Psoas muscle (tissue), 8 donors: Measurements from ENCODE around the gene UBE2O. TPM values are rescaled to one million over a fixed set of nuclear protein-coding genes. Genes with fewer than 3 reads are reported as not detected.

Source experiments
- ATAC-seq, 4 donors: fragments of 200-7000 bp; cut with Tn5 transposase; one replicate each; pipeline ENCODE4 v1.9.1; 2020; ENCODE audit warnings: moderate library complexity in 3 of 4, mild to moderate bottlenecking in 2 of 4
- DNase-seq, 2 donors: peaks; one replicate each; pipeline ENCODE4 v3.0.0-alpha.2; 2020
- H3K27ac ChIP-seq: fragments of 200-600 bp; one replicate; pipeline ENCODE4 v1.8.0; 2022
- H3K27me3 ChIP-seq, 3 donors: fragments of 200-600 bp in 1 of 3; one replicate each; pipeline versions ENCODE4 v1.6.1 to v1.8.0; 2013 to 2022; ENCODE audit warnings: low read length in 2 of 3, mild to moderate bottlenecking in 2 of 3, moderate library complexity in 1 of 3; ENCODE audit not compliant: insufficient read depth in 3 of 3
- H3K36me3 ChIP-seq, 2 donors: fragments of 200-600 bp in 1 of 2; one replicate each; pipeline versions ENCODE4 v1.6.1 to v1.8.0; 2013 to 2022; ENCODE audit warnings: low read depth in 1 of 2, mild to moderate bottlenecking in 1 of 2, moderate library complexity in 1 of 2; ENCODE audit not compliant: insufficient read depth in 1 of 2
- H3K4me1 ChIP-seq: fragments of 200-600 bp; one replicate; pipeline ENCODE4 v1.8.0; 2022
- H3K4me3 ChIP-seq: fragments of 200-600 bp; one replicate; pipeline ENCODE4 v1.8.0; 2022; ENCODE audit warnings: mild to moderate bottlenecking
- H3K9me3 ChIP-seq: fragments of 200-600 bp; one replicate; pipeline ENCODE4 v1.8.0; 2022
- WGBS, 3 donors: extraction: QIAGEN DNeasy Blood & Tissue Kit; methylation state at CpG; one replicate each; pipeline versions ENCODE4 v1.1.6 to v1.1.7; 2013; 5-methylcytosine and 5-hydroxymethylcytosine counted together
- intact Hi-C, 2 donors: fragments of 100-400 bp; cut with DNase I; formaldehyde crosslinking; loops; one replicate each; pipeline versions ENCODE4 v1.11.0 to v1.14.2; 2022
- polyA plus RNA-seq, 3 donors: library from polyadenylated mRNA; stranded (reverse); fragments of 200-250 nt; gene quantifications; one replicate each; pipeline ENCODE4 v1.2.3, GENCODE V29; 2013
- total RNA-seq, 4 donors: library from RNA; stranded (reverse); fragmentation: NEBNext Ultra II Directional in 2 of 4; extraction: Animal tissue kit (Norgen Biotek cat#: 25700) in 2 of 4; gene quantifications; one replicate each; pipeline versions ENCODE4 v1.2.1 to v1.2.4, GENCODE V29; 2021 to 2023
- TF ChIP-seq, protein P1 (sequence below): fragments of 200-600 bp; IDR thresholded peaks from one replicate; pipeline ENCODE4 v1.8.0; 2022; ENCODE audit warnings: antibody characterized with exemption
- donor health status: healthy with polysubstance abuse.
- donor health status: DM: no; HTN: no; CAD: no; lungs with moderate emphysema.
- donor health status: Bipolar disorder and iron deficiency.
- donor health status: healthy.
- donor health status: DM: yes; HTN: yes; CAD: no.
- donor health status: DM: no; HTN: no; CAD: no.
- donor health status: DM: no; HTN: no; CAD: no.
- donor health status: DM: yes; HTN: yes; CAD: no.

UBE2O gene
- total and polyA plus RNA-seq, 7 donors: 11.6 to 45.5 (median 37.3) TPM

DNA sequence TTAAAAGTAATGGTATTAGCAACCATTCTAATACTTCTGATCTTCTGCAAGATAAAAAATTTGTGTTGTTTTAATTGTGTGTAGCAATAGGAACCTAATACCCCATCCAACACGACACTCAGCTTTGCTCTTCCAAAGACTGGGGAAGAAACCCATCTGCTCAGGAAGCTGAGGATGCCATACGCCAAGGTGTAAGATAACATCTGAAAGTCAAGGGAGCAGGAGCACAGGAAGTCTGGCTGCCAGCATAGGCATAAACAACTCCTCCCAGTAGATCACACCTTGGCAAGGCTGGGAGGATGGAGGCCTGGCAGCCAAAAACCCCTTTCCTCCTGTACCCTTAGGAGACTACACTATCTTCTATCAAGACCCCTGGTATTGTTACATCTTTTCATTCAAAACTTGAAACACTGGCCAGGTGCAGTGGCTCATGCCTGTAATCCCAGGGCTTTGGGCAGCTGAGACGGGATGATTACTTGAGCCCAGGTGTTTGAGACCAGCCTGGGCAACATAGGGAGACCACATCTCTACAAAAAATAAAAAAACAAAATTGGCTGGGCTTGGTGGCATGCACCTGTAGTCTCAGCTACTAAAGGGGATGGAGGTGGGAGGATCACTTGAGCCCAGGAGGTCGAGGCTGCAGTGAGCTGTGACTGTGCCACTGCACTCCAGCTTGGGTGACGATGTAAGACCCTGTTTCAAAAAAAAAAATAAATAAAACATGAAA is 74.2 kb downstream of the UBE2O start:
- intact Hi-C loops: no loop called here
- Histone ChIP-seq H3K4me1 (no peaks in the 10 kb centered on the region), H3K36me3 (no peaks in the 10 kb centered on the region), H3K9me3 (no peaks in the 10 kb centered on the region), H3K4me3 (no peak overlapping the region), H3K27me3 (no peaks in the 10 kb centered on the region), H3K27ac (no peak overlapping the region)
- ATAC-seq (no peak), DNase-seq (no peak)
- WGBS, 3 donors: 90% methylated on average over 5 of the region's 5 CpGs
- TF ChIP-seq, protein P1, sequence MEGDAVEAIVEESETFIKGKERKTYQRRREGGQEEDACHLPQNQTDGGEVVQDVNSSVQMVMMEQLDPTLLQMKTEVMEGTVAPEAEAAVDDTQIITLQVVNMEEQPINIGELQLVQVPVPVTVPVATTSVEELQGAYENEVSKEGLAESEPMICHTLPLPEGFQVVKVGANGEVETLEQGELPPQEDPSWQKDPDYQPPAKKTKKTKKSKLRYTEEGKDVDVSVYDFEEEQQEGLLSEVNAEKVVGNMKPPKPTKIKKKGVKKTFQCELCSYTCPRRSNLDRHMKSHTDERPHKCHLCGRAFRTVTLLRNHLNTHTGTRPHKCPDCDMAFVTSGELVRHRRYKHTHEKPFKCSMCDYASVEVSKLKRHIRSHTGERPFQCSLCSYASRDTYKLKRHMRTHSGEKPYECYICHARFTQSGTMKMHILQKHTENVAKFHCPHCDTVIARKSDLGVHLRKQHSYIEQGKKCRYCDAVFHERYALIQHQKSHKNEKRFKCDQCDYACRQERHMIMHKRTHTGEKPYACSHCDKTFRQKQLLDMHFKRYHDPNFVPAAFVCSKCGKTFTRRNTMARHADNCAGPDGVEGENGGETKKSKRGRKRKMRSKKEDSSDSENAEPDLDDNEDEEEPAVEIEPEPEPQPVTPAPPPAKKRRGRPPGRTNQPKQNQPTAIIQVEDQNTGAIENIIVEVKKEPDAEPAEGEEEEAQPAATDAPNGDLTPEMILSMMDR: no peak

DNA sequence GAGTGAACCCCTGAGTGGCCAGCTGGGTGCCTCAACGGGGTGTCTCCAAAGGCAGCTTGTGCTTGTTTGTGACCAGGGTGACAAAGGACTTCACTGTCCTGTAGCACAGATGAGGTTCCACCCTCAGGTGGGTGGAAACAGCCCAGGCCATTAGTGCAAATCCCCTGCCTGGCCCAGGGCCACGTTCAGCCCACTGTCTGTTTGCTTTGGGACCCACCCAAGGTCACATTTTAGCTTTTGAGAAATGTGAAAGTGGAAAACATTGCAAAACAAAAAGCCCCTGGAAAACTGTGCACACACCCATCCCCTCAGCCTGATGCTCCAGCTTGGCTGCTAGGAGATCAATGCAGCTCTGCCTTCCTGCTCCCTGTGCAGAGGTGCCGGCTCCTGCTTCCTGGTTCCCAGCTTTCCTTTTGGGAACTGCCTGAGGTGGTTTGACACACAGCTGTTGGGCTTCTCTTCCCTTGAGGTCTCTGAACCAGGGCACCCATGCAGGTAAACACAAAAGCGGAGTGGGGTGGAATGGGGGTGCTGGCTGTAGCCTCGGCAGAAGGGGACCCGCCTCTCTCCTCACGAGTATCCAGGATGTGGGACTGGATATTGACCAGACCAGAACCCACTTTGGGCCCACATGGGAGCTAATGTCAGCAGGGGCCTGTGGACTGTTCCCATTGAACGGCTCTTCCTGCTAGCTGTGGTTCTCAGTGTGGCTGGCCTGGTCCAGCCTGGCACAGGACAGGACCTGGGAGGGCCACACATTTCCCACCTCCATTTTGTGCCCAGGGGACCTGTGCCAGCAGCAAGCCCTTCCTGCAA is 76.4 kb downstream of the UBE2O start:
- Histone ChIP-seq H3K36me3 (no peaks in the 10 kb centered on the region), H3K4me1 (no peaks in the 10 kb centered on the region), H3K27me3 (no peaks in the 10 kb centered on the region), H3K4me3 (no peak overlapping the region), H3K27ac (no peak overlapping the region), H3K9me3 (no peaks in the 10 kb centered on the region)
- intact Hi-C loops: no loop called here
- DNase-seq: no peak
- 49 to 80% (median 67%) methylated on average over 8 of the region's 8 CpGs for WGBS, 3 donors
- ATAC-seq: no peak
- TF ChIP-seq, protein P1: no peak

DNA sequence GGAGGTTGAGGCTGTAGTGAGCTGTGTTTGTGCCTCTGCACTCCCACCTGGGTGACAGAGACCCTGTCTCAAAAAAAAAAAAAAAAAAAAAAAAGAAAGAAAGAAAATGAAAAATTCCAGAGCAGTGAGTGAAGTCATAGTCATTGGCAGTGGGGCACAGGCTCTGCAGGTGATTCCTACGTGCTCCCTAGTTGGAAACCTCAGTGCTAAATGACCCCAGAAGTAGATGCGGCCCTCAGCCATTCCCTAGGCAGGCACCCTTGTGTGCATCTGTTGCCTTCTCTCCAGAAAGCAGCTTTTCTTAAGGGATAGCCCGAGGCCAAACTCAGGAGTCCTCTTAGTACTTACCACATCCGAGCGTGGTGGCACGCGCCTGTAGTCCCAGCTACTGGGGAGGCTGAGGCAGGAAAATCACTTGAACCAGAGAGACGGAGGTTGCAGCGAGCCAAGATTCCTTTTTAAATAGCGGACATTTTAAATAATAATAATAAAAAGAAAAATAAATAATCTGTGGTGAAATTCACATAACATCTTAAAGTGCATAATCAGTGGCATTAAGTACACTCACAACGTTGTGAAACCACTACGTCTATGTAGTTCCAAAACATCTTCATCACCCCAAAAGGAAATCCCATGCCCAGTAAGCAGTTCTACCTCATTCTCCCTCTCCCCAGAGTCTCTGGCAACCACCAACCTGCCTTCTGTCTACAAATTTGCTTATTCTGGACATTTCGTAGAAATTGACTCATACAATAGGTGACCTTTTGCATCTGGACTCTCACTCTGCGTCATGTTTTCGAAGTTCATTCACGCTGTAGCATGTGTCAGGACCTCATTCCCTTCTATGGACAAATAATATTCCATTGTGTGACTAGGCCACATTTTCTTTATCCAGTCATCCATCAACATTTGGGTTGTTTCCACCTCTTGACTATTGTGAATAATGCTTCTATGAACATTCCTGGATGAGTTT is 81.0 kb downstream of the UBE2O start:
- no peak overlapping the region for H3K4me3 ChIP-seq
- ATAC-seq: no peak
- TF ChIP-seq, protein P1: no peak
- WGBS, 3 donors: 95 to 96% (median 95%) methylated on average over 16 of the region's 16 CpGs
- H3K4me1 ChIP-seq: peaks cover 13% of the 10 kb centered on the region
- DNase-seq: no peak
- H3K27me3 ChIP-seq: no peaks in the 10 kb centered on the region
- H3K9me3 ChIP-seq: no peaks in the 10 kb centered on the region
- intact Hi-C loops: no loop called here
- no peak overlapping the region for H3K27ac ChIP-seq
- no peaks in the 10 kb centered on the region for H3K36me3 ChIP-seq

DNA sequence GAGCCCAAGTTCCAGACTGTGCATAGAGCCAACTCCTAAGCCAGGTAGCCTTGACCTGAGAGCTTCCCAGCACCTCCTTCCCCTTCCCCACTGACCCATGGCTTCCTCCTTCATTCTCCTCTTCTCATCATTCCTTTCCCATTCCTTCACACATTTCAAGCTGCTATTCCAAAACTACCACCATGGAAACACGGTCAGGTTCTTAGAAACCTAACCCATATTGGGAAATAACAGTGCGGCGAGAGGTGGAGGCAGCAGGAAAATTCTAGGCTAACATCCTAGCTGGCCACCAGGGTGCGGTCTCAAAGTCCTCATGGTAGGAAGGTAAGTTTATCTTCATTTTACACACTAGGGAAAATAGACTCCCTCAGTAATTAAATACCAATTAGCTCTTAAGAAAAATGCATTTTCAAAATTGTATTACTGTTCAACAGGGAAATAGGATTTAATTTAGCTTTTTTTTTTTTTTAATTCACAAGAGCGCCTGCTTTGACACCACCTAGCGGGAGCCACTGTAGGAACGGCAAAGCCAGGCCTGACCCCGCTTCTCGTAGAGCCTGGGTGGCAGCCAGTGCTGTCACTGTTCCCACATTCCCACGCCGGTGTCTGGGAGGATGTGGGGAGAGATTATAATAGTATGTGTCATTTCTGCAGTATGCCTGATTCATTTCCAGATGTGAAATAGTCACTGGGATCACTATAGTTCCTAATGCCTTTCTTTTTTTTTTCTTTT is 82.5 kb downstream of the UBE2O start:
- 13 to 23% (median 17%) methylated on average over 11 of the region's 11 CpGs for WGBS, 3 donors
- ATAC-seq: peak; percentile 94 to 99 (median 96)

More for the DNA sequence above, 82.5 kb downstream of the UBE2O start:
- Histone ChIP-seq H3K4me1 (peaks cover 13% of the 10 kb centered on the region), H3K4me3 (no peak overlapping the region), H3K36me3 (no peaks in the 10 kb centered on the region), H3K27ac (peak overlapping the region; percentile 53), H3K9me3 (no peaks in the 10 kb centered on the region), H3K27me3 (peaks cover 0 to 2% (median 0%) of the 10 kb centered on the region in 3 donors)
- TF ChIP-seq, protein P1: peak; percentile 59
- intact Hi-C loops: no loop called here
- peak; percentile 90 to 93 for DNase-seq
